GM23338 (cell line): Measurements from ENCODE around the gene SH3BGRL. TPM values are rescaled to one million over a fixed set of nuclear protein-coding genes. Genes with fewer than 3 reads are reported as not detected.

Source experiments
- ATAC-seq: fragments of 200-7000 bp; cut with Tn5 transposase; 3 replicates; pipeline ENCODE4 v1.9.1; 2020
- DNase-seq: peaks from one replicate; pipeline ENCODE4 v3.0.0-alpha.2; 2015; ENCODE audit warnings: low spot score
- H2AFZ ChIP-seq: fragments of 200-600 bp; sonication (generic); 2 replicates; pipeline ENCODE4 v1.8.0; 2016; ENCODE audit warnings: antibody characterized with exemption, mild to moderate bottlenecking, moderate library complexity
- H3F3A ChIP-seq: fragments of 200-600 bp; sonication (generic); replicated peaks from 2 replicates; pipeline ENCODE4 v1.8.0; 2017; ENCODE audit warnings: antibody characterized with exemption, mixed run types, low read depth
- H3K27ac ChIP-seq: fragments of 200-600 bp; sonication (generic); 2 replicates; pipeline ENCODE4 v1.6.1; 2016; ENCODE audit warnings: low read depth
- H3K27me3 ChIP-seq: fragments of 200-600 bp; sonication (generic); 2 replicates; pipeline ENCODE4 v1.8.0; 2016; ENCODE audit warnings: mild to moderate bottlenecking, mixed run types, moderate library complexity; ENCODE audit not compliant: insufficient read depth
- H3K36me3 ChIP-seq: fragments of 200-600 bp; sonication (generic); 2 replicates; pipeline ENCODE4 v1.8.0; 2016; ENCODE audit warnings: mild to moderate bottlenecking; ENCODE audit not compliant: insufficient read depth
- H3K4me1 ChIP-seq: fragments of 200-600 bp; sonication (generic); 2 replicates; pipeline ENCODE4 v1.8.0; 2016; ENCODE audit warnings: mild to moderate bottlenecking, moderate library complexity; ENCODE audit not compliant: insufficient read depth
- H3K4me2 ChIP-seq: fragments of 200-600 bp; sonication (generic); 2 replicates; pipeline ENCODE4 v1.7.1; 2017; ENCODE audit warnings: mixed run types
- H3K4me3 ChIP-seq: fragments of 200-600 bp; sonication (generic); 2 replicates; pipeline ENCODE4 v1.6.1; 2016; ENCODE audit warnings: mixed run types
- H3K79me2 ChIP-seq: fragments of 200-600 bp; sonication (generic); replicated peaks from 2 replicates; pipeline ENCODE4 v1.8.0; 2017; ENCODE audit warnings: mild to moderate bottlenecking; ENCODE audit not compliant: insufficient read depth
- H3K9me2 ChIP-seq: fragments of 200-600 bp; sonication (generic); 2 replicates; pipeline ENCODE4 v1.8.0; 2017; ENCODE audit not compliant: insufficient read depth
- H4K20me1 ChIP-seq: fragments of 200-600 bp; sonication (generic); replicated peaks from 2 replicates; pipeline ENCODE4 v1.8.0; 2017; ENCODE audit warnings: mild to moderate bottlenecking; ENCODE audit not compliant: insufficient read depth
- H3K27ac Mint-ChIP-seq: 2 replicates; pipeline ENCODE4 v1.8.0; 2020; ENCODE audit warnings: inconsistent platforms, mild to moderate bottlenecking, moderate library complexity, mixed read lengths
- H3K27me3 Mint-ChIP-seq: 3 replicates; pipeline ENCODE4 v1.8.0; 2022; ENCODE audit warnings: low read depth, mild to moderate bottlenecking, moderate library complexity, mixed read lengths, inconsistent platforms; ENCODE audit not compliant: insufficient read depth, poor library complexity
- H3K36me3 Mint-ChIP-seq: 3 replicates; pipeline ENCODE4 v1.8.0; 2021; ENCODE audit warnings: low read depth, mild to moderate bottlenecking, inconsistent platforms, moderate library complexity, mixed read lengths
- H3K4me1 Mint-ChIP-seq: 3 replicates; pipeline ENCODE4 v1.8.0; 2020; ENCODE audit warnings: mild to moderate bottlenecking, inconsistent platforms, mixed read lengths
- H3K4me3 Mint-ChIP-seq: 3 replicates; pipeline ENCODE4 v1.8.0; 2021; ENCODE audit warnings: moderate library complexity, mild to moderate bottlenecking, inconsistent platforms, mixed read lengths
- H3K9me3 Mint-ChIP-seq: 3 replicates; pipeline ENCODE4 v1.8.0; 2020; ENCODE audit warnings: moderate library complexity, mild to moderate bottlenecking, inconsistent platforms, mixed read lengths
- CREB1 ChIP-seq: fragments of 250-450 bp; sonication (Bioruptor Pico); IDR thresholded peaks from 2 replicates; pipeline ENCODE4 v1.5.0; 2020; ENCODE audit warnings: low read depth, mild to moderate bottlenecking, moderate library complexity
- ETS1 ChIP-seq: IDR thresholded peaks from 2 replicates; pipeline ENCODE4 v1.6.1; 2016; ENCODE audit warnings: antibody characterized with exemption
- EZH2 ChIP-seq: fragments of 200-600 bp; sonication (generic); IDR thresholded peaks from one replicate; pipeline ENCODE4 v1.8.0; 2017; ENCODE audit warnings: antibody characterized with exemption, mild to moderate bottlenecking, low read depth; ENCODE audit not compliant: unreplicated experiment
- EZH2phosphoT487 ChIP-seq: fragments of 200-600 bp; sonication (generic); IDR thresholded peaks from one replicate; pipeline ENCODE4 v1.8.1; 2018; ENCODE audit warnings: antibody characterized with exemption; ENCODE audit not compliant: unreplicated experiment
- JUNB ChIP-seq: IDR thresholded peaks from one replicate; pipeline ENCODE4 v1.6.1; 2016; ENCODE audit warnings: antibody characterized with exemption; ENCODE audit not compliant: unreplicated experiment
- NANOG ChIP-seq: IDR thresholded peaks from 2 replicates; pipeline ENCODE4 v1.6.1; 2016; ENCODE audit warnings: antibody characterized with exemption, borderline replicate concordance
- polyA plus RNA-seq: library from polyadenylated mRNA; unstranded; fragments of >200 nt; fragmentation: Nextera tagmentation; extraction: Ambion mirVana; gene quantifications from 2 replicates; pipeline ENCODE4 v1.2.1, GENCODE V29; 2016
- total RNA-seq: library from RNA; depleted of rRNA; stranded (reverse); fragments of >200 nt; shearing (Covaris generic); gene quantifications from 2 replicates; pipeline ENCODE4 v1.2.3, GENCODE V29; 2014
- TF ChIP-seq, protein P1 (sequence below), 2 experiments: fragments of 200-600 bp in 1 of 2; sonication (generic) in 1 of 2; conservative IDR thresholded peaks; 2 replicates each; pipeline versions ENCODE4 v1.5.1 to v1.6.1; 2016 to 2017; ENCODE audit warnings: antibody characterized with exemption in 2 of 2, low read depth in 2 of 2, mild to moderate bottlenecking in 2 of 2, moderate library complexity in 1 of 2

Gene SH3BGRL
- total and polyA plus RNA-seq, 2 experiments from 2014 or later, result 60.8 to 61.1 TPM

GRCh38 chrX:81280148-81280547 is 78.2 kb downstream of the SH3BGRL start:
- Histone ChIP-seq H3K9me2 (no peaks in the 10 kb centered on the region), H3K4me3 (no peak overlapping the region), H3K4me1 (no peaks in the 10 kb centered on the region; the same call in 1 of the 2 replicates), H2AFZ (no peak overlapping the region), H3K36me3 (no peaks in the 10 kb centered on the region), H3K27ac (no peak overlapping the region), H4K20me1 (no peaks in the 10 kb centered on the region), H3F3A (no peaks in the 10 kb centered on the region), H3K27me3 (no peaks in the 10 kb centered on the region), H3K79me2 (no peaks in the 10 kb centered on the region), H3K4me2 (no peak overlapping the region)
- peak; percentile 46 for DNase-seq
- Mint-ChIP-seq H3K36me3 (peaks cover 42% of the 10 kb centered on the region), H3K4me3 (no peak overlapping the region), H3K4me1 (peaks cover 5% of the 10 kb centered on the region; the same call in 2 of the 3 replicates), H3K27ac (no peak overlapping the region), H3K27me3 (no peaks in the 10 kb centered on the region), H3K9me3 (peaks cover 13% of the 10 kb centered on the region; the same call in 2 of the 3 replicates)
- no peak for TF ChIP-seq EZH2
- TF ChIP-seq, protein P1, sequence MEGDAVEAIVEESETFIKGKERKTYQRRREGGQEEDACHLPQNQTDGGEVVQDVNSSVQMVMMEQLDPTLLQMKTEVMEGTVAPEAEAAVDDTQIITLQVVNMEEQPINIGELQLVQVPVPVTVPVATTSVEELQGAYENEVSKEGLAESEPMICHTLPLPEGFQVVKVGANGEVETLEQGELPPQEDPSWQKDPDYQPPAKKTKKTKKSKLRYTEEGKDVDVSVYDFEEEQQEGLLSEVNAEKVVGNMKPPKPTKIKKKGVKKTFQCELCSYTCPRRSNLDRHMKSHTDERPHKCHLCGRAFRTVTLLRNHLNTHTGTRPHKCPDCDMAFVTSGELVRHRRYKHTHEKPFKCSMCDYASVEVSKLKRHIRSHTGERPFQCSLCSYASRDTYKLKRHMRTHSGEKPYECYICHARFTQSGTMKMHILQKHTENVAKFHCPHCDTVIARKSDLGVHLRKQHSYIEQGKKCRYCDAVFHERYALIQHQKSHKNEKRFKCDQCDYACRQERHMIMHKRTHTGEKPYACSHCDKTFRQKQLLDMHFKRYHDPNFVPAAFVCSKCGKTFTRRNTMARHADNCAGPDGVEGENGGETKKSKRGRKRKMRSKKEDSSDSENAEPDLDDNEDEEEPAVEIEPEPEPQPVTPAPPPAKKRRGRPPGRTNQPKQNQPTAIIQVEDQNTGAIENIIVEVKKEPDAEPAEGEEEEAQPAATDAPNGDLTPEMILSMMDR (conservative IDR thresholded peaks at IDR 0.05; ENCODE audit: low read depth in 2 of 2), result peak; percentile 45 to 55
- no peak for TF ChIP-seq NANOG
- no peak for TF ChIP-seq EZH2phosphoT487
- TF ChIP-seq CREB1 (CRISPR knock-in tag), result no peak
- no peak for TF ChIP-seq JUNB
- no peak for TF ChIP-seq ETS1
- peak; percentile 80 for ATAC-seq

DNA sequence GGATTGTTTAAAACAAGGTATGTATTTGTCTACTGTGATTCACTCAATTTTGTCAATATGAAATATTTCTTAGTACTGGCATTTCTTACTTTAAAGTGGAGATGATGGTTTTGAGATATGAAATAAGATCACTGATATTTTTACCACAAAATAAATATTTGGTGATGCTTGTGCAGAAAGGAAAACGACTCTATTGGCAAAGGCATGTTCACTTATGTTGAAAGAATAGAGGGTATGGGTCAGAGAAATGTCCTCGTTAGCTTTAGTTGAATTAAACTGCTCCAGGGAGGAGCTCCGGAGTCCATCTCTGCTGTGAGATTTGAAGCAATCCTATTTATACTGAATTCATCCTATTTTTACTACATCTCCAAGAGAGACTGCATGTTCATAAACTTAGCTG is 84.2 kb downstream of the SH3BGRL start:
- no peaks in the 10 kb centered on the region for H3K79me2 ChIP-seq
- no peaks in the 10 kb centered on the region for H3K9me2 ChIP-seq
- TF ChIP-seq, protein P1 (conservative IDR thresholded peaks at IDR 0.05; ENCODE audit: low read depth in 2 of 2), result no peak
- no peaks in the 10 kb centered on the region for H3K4me1 Mint-ChIP-seq
- no peak overlapping the region for H3K4me2 ChIP-seq
- DNase-seq, result no peak
- no peaks in the 10 kb centered on the region for H3K27me3 ChIP-seq
- H3K27me3 Mint-ChIP-seq, result no peaks in the 10 kb centered on the region
- no peaks in the 10 kb centered on the region for H3F3A ChIP-seq
- no peak overlapping the region for H3K27ac ChIP-seq
- H4K20me1 ChIP-seq, result no peaks in the 10 kb centered on the region
- peaks cover 26% of the 10 kb centered on the region for H3K9me3 Mint-ChIP-seq
- no peaks in the 10 kb centered on the region for H3K36me3 ChIP-seq
- no peak overlapping the region for H3K4me3 Mint-ChIP-seq
- H3K4me3 ChIP-seq, result no peak overlapping the region
- H2AFZ ChIP-seq, result no peak overlapping the region
- H3K27ac Mint-ChIP-seq, result no peak overlapping the region
- H3K36me3 Mint-ChIP-seq, result peaks cover 59% of the 10 kb centered on the region
- no peaks in the 10 kb centered on the region for H3K4me1 ChIP-seq
- ATAC-seq, result no peak
